HG03457 (cell line): ENCODE data around the gene NMT1.

Experiments
- ATAC-seq: cut with Tn5 transposase; IDR thresholded peaks from one replicate; pipeline ENCODE4 v1.9.1; 2021; ENCODE audit warnings: moderate number of reproducible peaks; ENCODE audit not compliant: unreplicated experiment

The NMT1 gene

DNA sequence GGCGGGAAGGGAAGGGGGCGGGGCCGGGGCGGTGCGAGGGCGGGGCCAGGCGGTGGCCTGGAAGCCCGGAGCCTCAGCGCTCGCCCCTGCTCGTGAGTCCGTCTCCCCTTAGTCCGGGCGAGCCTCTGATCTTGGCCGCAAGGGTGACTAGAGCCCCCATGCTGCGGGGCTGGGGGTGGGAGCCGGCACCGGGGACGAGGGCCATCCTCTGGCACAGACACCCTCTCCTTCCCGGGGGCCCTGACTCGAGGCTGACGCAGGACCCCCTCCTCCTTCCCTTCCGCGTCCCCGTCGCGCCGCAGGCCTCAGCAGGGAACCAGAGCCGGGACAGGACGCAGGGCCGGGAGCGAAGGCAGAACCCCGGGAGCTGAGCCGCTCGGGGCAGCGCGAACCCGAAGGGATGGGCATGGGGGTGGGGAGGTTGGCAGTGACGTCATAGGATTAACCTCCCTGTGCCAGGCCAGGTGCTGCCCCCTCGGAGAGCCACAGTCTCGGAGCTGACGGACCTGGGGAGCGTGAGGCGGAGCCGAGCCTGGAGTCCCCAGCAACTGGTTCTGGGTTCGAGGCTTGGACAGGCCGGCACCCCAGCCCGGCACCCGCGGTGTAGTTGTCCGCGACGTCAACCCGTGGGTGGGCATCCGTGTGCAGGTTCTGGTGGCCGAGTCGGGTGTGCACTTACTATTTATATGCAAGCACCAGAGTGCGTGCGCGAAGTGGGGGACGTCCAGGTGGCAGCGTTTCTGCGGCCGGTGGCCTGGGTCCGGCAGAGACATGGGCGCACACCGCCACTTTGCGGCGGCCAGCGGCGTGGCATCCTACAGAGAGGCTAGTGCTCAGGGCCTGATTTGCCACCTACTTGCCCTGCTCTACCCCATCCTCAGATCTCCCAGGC lies 71.7 kb downstream of the NMT1 start:
- ATAC-seq = no peak

DNA sequence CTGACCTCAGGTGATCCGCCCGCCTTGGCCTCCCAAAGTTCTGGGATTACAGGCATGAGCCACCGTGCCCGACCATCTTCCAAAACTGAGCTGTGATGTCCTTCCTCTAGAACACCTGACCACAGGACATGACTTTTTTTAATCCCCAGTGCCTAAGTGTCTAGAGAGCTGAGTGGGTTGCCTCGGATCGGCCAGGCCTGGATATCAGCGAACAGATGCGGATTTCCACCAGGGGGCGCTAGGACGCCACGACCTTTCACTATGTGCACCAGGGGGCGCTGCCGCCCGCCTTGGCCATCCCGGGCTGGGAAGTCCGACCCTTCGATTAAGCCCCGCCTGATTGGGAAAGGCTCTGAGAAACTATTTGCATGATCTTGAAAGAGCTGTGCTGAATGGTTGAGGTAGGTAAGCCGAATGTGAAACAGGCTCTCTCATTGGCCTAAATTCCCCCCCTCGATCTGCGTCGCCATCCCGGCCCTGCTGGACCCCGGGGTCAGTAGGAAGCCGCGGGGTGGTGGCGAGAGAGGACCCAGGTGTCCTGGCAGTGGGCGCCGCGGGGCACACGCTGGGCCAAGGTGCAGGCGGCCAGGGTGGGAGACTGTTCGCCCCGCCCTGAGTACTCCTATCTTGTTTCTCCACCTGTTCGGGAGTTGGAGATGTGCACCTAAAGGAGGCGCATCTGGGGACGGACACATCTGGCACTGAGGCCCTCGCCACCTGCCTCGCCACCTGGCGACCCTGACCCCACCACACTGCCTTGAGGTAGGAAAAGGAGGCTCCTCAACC lies 74.3 kb downstream of the NMT1 start, which contains the start of gene ACBD4:
TSS of gene ACBD4 (plus strand) at position 496 of the 786 bp plus-strand sequence. CDS start 458 bp downstream, outside the sequence.
- ATAC-seq = no peak

DNA sequence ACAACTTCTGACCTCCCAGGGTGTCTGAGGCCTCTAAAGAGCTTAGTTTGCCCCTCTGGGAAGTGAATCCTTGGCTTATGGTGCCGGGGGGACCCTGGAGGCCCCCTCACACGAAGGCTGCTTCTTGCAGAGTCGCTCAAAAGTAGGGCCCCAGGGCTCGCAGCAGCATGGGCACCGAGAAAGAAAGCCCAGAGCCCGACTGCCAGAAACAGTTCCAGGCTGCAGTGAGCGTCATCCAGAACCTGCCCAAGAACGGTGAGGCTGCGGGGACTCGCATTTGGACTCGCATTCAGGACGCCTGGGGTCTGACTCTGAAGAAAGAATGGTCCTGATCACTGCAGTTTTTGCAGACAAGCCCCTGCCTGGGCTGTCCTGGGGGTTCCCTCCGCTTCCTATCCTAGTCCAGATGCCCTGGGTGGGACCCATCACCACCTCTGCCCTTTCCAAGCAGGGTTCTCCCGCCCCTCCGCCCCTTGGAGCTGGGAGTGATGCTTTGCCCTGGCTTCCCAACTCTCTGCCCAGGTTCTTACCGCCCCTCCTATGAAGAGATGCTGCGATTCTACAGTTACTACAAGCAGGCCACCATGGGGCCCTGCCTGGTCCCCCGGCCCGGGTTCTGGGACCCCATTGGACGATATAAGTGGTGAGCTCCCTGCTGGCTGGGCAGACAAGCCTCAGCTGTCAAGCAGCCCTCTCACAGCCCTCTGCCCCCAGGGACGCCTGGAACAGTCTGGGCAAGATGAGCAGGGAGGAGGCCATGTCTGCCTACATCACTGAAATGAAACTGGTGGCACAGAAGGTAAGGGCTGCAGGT lies 75.1 kb downstream of the NMT1 start:
- ATAC-seq = no peak

DNA sequence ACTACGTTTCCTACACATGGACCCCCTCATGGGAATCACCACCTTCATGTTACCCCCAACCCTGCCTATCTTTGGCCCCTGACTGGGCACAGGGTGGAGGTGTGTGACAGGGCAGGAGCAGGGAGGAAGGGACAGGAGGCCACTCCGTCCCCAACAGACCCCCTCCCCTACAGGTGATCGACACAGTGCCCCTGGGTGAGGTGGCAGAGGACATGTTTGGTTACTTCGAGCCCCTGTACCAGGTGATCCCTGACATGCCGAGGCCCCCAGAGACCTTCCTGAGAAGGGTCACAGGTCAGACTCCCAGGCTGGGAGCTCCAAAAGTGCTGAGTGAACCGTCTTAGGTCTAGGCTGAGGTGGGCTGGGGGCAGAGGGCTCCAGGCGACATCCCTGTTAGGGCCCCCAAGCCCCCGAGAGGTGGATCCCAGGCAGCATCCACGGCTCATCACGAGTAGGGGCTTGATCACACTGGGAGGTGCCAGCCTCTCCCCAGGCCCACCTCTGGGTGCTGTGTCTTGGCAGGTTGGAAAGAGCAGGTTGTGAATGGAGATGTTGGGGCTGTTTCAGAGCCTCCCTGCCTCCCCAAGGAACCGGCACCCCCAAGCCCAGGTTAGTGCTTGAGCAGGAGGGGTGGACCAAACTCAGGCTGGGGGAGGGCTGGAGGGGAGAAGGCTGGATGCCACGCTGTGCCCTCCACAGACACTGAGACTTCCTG lies 75.9 kb downstream of the NMT1 start:
- no peak for ATAC-seq

DNA sequence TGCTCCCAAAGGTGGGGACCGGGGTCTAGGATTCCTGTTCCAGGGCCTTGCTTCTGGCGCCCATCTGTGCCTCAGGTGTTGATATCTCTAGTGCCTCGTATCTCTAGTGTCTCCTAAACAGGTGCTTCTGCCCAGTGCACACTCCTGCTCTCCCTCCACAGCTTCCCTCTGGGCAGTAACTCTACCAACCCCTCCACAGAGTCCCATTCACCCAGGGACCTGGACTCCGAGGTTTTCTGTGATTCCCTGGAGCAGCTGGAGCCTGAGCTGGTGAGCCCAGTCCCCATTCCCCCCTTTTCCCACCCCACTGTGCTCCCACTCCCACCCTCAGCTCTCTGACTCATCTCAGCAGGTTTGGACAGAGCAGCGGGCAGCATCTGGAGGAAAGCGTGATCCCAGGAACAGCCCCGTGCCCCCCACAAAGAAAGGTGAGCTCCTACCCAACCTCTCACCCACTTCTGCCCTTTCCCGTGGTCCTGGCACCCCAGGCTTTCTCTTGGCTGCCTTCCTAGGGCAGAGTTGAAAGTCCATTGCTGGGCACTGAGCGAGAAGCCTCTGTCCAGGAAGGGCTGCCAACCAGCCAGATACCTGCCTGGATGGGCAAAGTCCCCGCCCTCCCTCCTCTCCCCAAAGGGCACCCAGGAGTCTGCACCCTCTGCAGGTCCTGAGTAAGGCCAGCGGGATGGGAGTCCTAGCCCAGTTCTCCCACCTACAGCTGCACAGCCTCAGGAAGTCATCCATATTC lies 76.6 kb downstream of the NMT1 start:
- ATAC-seq = no peak

DNA sequence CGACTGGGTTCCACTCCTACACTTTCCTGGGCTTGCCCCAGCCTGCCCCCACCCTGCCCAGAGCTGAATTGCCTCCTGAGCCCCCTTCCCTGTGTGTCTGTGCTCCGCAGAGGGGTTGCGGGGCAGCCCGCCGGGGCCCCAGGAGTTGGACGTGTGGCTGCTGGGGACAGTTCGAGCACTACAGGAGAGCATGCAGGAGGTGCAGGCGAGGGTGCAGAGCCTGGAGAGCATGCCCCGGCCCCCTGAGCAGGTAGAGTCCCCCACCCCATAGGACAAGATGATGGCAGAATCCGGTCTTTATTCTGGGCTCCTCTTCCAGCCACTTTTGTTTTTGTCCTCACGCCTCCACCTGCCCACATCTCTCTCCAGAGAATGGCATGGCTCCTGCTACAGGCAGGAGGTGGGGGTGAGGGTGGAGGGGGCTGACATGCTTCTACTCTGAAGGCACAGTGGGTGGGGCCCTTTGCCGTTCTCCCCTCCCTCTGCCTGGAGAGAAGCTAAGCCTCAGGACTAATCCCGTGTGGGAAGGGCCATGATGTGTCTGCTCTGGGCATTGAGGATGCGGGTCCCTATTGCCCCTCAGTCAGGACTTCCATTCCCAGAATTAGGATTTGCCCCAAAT lies 77.9 kb downstream of the NMT1 start:
- no peak for ATAC-seq

DNA sequence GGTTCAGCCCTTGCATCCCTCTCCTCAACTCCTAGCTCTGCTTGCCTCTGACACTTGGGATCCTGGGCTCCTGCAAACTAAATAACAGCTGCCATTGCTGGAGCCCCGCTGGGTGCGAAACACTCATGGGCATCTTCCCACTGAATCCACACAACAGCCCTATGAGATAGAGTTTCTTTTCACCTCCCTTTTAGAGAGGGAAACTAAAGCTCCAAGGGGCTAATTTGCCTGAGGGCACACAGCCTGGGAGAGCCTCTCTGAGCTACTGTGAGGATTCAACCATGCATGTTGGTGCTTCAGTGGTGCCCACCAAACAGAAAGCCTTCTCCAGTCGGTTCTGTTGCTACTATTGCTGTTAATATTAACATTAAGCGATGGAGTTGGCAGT lies 78.4 kb downstream of the NMT1 start:
- ATAC-seq = no peak

DNA sequence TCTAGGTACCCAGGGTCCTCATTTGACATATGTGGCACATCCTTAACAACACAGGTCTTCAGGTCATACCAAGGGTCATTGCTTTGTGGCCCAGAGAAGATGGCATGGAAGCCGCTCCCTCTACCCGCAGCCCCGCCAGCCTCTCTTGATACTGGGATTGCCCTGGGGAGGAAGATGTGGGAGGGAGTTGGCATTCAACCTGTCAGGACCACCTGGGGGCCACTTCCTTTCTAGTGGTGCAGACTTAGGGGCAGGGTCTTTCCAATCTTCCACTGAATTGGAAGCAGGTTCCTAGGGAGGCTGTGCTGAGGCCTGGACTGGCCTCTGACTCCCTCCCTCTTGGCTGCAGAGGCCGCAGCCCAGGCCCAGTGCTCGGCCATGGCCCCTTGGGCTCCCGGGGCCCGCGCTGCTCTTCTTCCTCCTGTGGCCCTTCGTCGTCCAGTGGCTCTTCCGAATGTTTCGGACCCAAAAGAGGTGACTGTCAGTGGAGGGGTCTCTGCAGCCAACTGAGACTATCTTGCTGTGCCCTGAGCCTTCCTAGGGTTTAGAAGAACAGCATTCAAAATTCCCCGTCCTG lies 82.1 kb downstream of the NMT1 start:
- ATAC-seq = no peak

DNA sequence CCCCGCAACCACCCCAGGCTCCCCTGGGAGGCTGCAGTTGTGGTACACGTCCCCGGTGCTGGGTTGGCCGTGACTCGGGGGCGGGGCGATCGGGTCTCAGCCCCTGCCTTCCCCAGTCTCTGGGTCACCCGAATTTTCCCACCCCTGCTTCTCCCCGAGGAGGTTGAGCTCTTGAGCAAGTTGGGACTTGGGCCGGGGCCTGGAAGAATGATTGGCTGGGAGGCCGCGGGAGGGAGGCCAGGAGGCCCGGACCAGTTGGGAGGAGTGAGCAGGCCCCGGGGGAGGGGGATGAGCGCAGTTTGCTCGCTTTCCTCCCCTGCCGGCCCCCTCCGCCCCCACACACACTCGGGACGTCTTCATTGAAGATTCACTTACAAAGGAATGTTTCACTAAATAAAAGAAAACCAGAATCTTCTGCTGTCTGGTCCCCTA lies 82.7 kb downstream of the NMT1 start:
- ATAC-seq = no peak

DNA sequence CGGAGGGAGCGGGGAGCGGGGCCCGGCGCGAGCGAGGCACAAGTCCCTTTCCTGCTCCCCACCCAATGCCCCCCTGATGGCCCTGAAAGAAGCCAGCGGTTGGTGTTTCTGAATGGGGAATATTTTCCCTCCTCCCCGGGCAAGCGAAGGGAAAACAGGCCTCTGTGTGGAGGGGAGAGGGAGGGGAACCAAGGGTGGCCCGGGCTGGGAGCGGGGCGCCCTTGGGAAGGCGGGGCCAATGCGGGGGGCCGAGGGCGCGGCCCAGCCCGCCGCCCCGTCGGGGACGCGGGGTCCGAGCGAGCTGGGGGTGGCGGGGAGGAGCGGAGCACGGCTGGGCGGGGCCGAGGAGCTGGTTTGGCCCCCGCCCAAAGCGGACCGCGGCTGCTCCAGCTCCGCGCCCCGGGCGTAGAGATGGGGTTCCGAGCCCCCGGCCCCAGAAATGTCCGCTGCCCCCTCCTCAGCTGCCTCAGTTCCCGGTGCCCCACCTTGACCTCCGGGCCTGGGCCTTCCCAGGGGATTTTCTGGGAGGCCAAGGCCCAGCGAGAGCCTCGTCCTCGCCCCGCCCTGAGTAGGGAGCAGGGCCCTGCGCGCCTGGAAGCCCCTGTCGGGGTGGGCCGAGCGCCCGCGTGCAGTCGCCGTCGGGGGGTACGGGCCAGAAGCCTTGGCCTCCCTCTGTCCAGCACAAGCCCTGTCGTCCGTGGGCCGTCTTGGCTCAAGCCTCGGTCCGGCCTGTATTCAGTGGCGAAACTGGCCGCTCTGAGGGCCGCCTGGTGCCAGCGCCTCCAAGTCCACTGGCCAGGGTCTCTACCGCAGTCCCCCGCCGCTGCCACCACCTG lies 83.3 kb downstream of the NMT1 start:
- ATAC-seq = no peak

DNA sequence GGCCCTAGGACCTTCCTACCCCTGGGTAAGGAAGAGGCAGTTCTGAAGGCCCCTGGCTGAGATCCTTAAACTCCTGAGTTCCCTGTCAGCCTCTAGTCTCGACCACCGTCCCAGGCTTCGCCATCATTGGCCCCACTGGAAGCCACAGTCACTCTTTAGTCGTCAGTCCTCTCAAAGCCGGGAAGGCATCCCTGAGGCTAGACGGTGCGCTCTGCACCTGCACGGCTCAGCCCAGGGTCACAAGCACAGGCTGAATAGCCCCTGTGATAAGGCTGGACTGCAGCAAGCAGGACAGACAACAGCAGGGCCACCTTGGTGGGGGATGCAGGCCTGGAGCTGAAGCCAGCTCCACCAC lies 83.9 kb downstream of the NMT1 start:
- ATAC-seq = no peak

DNA sequence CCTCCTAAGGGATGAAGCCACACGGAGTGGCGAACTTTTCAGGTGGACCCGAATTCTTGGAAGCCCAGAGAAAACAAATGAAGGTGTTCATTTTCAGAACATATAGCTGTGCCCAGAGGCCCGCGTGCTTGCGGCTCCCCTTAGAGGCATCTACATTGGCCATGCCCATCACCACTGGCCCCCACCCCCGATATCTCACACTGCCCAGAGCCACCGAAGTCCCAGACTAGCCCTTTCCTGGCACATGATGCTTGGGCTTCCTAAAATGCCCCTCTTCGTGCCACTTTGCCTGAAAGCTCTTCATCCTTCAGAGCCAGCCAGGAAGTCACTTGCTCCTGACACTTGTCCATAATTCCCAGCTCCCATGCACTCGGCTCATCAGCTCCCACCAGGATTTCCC lies 85.0 kb downstream of the NMT1 start:
- ATAC-seq = no peak

DNA sequence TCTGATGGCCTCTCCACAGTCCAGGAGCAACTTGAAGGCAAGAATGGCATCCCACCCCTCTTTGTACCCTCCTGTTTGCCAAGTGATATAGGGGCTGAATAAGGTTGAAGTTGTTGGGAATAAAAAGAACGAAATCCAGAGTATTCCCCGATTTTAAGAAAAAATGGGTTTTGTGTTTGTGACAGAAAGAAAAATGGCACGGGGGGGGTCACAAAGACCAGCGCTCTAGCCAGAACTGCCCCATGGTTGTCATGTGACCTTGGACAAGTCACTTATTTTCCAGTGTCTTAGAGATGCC lies 85.4 kb downstream of the NMT1 start:
- ATAC-seq = no peak

DNA sequence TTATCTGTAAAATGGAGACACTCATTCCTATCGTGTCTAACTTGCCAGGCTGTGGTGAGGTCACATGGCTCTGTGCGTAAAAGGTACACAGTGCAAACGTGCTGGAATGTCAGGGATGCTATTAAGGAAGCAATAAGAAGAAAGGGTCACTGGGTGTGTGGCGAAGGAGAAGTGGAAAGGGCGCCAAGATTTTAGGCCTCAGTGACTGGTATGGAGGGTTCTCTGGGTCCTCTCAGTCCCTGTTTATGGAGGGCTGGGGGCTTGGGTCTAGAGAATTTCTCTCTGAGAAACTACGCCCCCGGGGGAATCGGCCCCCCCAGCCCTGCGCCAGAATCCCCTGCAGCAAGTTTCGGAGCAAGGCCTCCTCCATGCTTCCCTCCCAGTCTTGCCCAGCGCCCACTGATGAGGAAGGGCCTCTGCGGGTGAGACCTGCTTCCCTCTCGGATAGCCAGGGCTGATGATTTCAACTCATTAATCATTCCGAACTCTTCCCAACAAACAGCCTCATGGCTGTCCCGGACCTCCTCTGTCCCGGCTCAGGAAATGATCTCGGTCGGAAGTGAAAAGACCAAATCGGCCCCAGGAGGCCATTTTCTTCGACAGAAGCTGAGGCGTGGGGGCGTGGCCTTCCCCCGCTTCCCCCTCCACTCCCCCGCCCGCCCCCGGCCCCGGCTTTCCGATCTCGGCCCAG lies 85.9 kb downstream of the NMT1 start:
- ATAC-seq = no peak

DNA sequence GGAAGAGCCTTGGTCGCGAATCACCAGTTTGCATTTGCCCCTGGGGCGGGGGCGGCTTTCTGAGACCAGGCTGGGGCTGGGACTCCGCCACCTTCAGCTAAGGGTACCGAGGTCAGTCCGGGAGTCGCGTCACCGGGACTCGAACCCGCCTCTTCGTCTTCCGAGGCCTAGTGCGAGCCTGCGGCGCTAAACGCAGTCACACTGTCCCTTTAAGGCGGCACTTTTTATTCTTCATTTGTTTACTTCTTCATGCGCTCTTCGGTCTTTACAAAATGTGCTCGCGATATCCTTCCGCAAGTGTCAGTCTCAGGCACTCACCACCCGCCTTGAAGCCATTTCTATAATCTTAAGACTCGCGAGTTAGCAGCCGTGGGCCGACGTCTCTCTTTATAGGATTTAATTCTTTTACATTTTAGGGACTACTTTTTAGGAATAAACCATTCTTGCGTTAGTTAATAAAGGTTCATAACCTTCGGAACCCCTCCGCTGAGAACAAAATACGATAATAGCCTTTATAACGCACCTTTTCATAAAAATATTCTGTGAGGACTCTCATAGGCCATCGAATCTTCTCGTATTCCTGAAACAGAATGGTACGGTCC lies 86.6 kb downstream of the NMT1 start:
- ATAC-seq = no peak

DNA sequence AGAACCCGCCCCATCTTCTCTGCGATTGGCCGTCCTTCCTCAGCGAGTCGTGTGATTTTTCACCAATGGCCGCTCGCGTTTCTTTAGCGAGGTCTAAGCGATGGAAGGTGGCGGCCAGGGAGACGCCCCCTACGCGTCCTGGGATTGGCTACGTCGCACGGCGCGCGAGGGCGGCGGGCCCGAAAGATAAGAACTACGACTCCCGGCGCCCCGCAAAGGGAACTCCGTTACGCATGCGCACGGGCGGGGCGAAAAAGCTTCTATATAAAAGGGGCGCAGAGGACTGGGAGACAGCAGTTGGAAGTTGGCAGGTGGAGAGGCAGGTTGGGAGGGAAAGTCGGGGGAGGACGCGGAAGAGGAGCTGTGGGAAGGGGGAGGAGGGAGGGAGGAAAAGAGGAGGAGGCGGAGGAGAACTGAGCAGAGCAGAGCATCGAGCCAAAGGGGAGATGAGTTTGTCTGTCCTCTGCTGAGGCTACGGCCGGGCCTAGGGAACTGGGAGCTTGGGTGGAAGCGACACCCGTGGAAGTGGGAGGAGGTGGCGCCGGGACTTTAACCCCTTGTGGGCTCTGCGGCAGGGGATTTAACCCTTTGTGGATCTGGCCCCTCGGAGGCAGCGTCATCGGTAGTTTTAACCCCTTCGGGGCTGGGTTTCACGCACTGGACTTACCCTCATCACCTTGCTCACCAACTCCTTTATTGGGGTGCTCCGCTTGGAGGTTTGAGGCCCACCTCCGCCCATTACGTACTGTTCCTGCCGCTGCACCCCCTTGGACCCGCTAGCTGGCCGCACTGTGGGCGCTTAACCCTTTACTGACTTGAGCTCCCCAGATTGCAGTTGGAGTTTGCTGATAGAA lies 87.3 kb downstream of the NMT1 start, which contains the start of gene HEXIM1:
TSS of gene HEXIM1 (plus strand) at position 293 of the 854 bp plus-strand sequence. CDS start 716 bp downstream, outside the sequence.
- peak; percentile 45 for ATAC-seq
